Lower leg skin (tissue), 4 donors: ENCODE results near the gene MOSPD3. TPM values are rescaled to one million over a fixed set of nuclear protein-coding genes. Genes with fewer than 3 reads are reported as not detected.

Source experiments
- DNase-seq, 2 donors: peaks; one replicate each; pipeline ENCODE4 v3.0.0-alpha.2; 2019; ENCODE audit warnings: low spot score in 2 of 2
- H3K4me3 ChIP-seq: fragments of 200-600 bp; sonication (generic); 2 replicates; pipeline ENCODE4 v1.5.1; 2017; ENCODE audit warnings: mild to moderate bottlenecking, low read depth; ENCODE audit not compliant: poor library complexity, severe bottlenecking
- CTCF ChIP-seq, 3 donors: fragments of 450-650 bp; IDR thresholded peaks; one replicate each; pipeline ENCODE4 v1.5.1; 2016; ENCODE audit warnings: antibody characterized with exemption in 3 of 3, mild to moderate bottlenecking in 3 of 3, moderate library complexity in 2 of 3
- POLR2A ChIP-seq, 2 donors: fragments of 450-650 bp; IDR thresholded peaks; one replicate each; pipeline ENCODE4 v1.6.1; 2016 to 2017; ENCODE audit warnings: antibody characterized with exemption in 2 of 2, mild to moderate bottlenecking in 1 of 2, moderate library complexity in 1 of 2
- WGBS, 2 donors: methylation state at CpG; one replicate each; pipeline ENCODE4 v1.1.5; 2018; 5-methylcytosine and 5-hydroxymethylcytosine counted together
- intact Hi-C: fragments of 100-400 bp; cut with DNase I; formaldehyde crosslinking; loops from one replicate; pipeline ENCODE4 v1.15.0; 2023; ENCODE audit warnings: low total_unique reads
- total RNA-seq, 4 donors: library from RNA; depleted of rRNA; stranded (reverse); fragments of >200 nt; gene quantifications; one replicate each; pipeline ENCODE4 v1.1.0, GENCODE V29; 2016

Gene MOSPD3
- total RNA-seq, 4 donors from 2014 or later: 22.3 to 33.5 (median 26.9) TPM

DNA sequence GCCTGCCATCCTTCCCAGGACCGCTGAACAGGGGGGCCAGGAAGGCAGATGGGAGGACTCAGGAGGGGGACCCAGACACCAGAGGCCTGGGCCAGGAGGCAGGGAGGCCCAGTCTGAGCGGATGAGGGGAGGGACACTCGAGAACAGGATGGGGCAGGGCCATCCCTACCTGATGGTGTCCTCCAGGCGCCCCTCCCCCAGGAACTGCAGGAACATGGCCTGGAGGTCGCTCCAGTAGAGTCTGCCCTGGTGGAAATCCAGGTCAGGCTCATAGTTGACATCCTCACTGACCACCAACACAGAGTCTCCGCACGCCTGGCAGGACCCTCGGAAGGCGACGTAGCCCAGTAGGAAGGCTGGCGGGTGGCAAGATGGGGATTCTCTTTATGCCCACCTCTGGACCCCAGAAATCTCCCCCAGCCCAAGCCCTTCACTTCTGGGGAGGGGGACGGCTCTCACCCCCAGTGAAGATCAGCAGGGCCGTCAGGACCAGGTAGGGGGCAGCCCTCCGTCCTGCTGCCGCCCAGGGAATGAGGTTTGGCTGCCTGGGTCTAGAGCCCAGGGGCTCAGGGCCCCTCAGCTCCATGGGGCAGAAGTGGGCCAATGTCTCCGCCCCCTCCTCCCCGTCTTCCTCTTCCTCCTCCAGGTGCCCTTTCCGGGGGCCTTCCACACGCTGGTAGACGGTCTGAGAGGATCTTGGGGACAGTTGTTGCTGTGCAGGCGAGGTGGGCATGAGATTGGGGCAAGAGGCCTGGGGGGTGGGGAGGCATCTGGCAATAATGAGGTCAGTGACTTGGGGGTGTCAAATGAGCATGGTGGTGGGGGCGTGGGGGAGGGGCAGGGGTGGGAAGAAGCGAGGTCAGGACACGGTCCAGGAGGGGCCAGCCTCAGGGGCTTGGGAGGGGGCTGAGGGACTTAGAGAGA lies 28.4 kb downstream of the MOSPD3 start:
- WGBS, 2 donors: 66 to 67% methylated on average over 24 of the region's 24 CpGs
- TF ChIP-seq POLR2A (IDR thresholded peaks at IDR 0.05): no peak
- TF ChIP-seq CTCF (IDR thresholded peaks at IDR 0.05): no peak
- no peak for DNase-seq
- intact Hi-C loops: no loop called here
- H3K4me3 ChIP-seq: no peak overlapping the region

DNA sequence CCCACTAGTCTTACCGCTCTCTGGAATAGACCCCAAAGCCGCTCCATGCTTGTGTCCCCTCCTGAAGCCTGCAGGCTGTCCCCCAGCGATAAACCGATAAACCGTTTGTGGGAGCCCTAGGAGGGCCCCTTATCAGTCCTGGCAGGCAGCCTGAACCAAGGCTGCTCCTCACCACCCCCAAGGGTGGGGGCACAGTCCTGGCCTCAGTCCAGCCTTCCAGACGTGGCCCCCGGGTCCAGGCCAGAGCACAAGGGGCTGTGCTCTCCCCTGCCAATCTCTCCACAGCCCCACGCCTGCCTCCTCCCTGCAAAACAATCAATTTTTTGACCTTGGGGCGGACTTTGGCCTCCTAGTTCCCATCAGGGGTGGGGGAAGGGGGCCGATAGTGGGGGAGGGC lies 29.1 kb downstream of the MOSPD3 start, which contains the start of gene TFR2:
TSS of gene TFR2 (minus strand) at position 90 of the 397 bp plus-strand sequence. CDS start at position 47, 43 bp downstream.
- H3K4me3 ChIP-seq: no peak within 1 kb of the TSS
- 59 to 61% methylated on average over 8 to 10 of the region's 10 CpGs for WGBS, 2 donors
- TF ChIP-seq POLR2A (IDR thresholded peaks at IDR 0.05) (no peak), CTCF (IDR thresholded peaks at IDR 0.05) (no peak)
- intact Hi-C loops: no loop called here
- DNase-seq: no peak

- 76 to 82% methylated on average over 7 to 10 of the region's 10 CpGs for WGBS, 2 donors
These were observed 29.7 kb downstream of the MOSPD3 start for GRCh38 chr7:100641860-100642533.

DNA sequence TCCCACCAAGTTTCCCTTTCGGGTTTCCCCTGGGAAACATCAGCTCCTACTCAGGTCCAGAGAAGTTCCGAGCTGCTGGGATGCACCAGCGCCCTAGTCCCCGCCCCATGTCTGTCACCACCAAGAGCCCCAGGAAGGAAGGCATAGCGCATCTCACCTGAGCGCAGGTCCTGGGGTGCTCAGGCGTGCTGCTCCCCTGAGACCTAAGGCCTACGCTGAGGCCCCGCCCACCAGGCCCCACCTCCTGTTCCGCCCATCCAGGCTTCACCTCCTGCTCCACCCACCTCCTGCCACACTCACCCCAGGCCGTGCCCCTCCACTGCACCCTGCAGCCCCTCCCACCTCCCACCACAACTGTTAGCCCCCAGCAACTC lies 30.2 kb downstream of the MOSPD3 start:
- no peak overlapping the region for H3K4me3 ChIP-seq
- no peak for DNase-seq
- intact Hi-C loops: no loop called here
- no peak for TF ChIP-seq POLR2A (IDR thresholded peaks at IDR 0.05)
- no peak for TF ChIP-seq CTCF (IDR thresholded peaks at IDR 0.05)
- WGBS, 2 donors: 50 to 52% methylated on average over 10 to 11 of the region's 11 CpGs

More at GRCh38 chr7:100641860-100642533, 29.7 kb downstream of the MOSPD3 start:
- intact Hi-C loops: no loop called here
- no peak for TF ChIP-seq POLR2A (IDR thresholded peaks at IDR 0.05)
- TF ChIP-seq CTCF (IDR thresholded peaks at IDR 0.05): no peak
- DNase-seq: no peak
- no peak overlapping the region for H3K4me3 ChIP-seq

GRCh38 chr7:100649826-100650565 lies 37.7 kb downstream of the MOSPD3 start:
- H3K4me3 ChIP-seq: no peak overlapping the region
- TF ChIP-seq POLR2A (IDR thresholded peaks at IDR 0.05) (no peak), CTCF (IDR thresholded peaks at IDR 0.05) (no peak)
- WGBS, 2 donors: 65% methylated on average over 15 of the region's 15 CpGs
- intact Hi-C loops: no loop called here
- DNase-seq: no peak
